HepG2 (cell line): ENCODE data around the gene ZBTB18.

Source experiments
- MTF2 ChIP-seq: sonication (generic); formaldehyde crosslinking; IDR thresholded peaks from 2 replicates; pipeline ENCODE4 v1.5.0; 2020; ENCODE audit warnings: missing genetic modification reagents, borderline replicate concordance
- MXD1 ChIP-seq: sonication (generic); formaldehyde crosslinking; IDR thresholded peaks from 2 replicates; pipeline ENCODE4 v1.4.0; 2020; ENCODE audit warnings: mild to moderate bottlenecking, missing genetic modification reagents
- MYC ChIP-seq: sonication (generic); formaldehyde crosslinking; IDR thresholded peaks from 2 replicates; pipeline ENCODE4 v1.9.0; 2021; ENCODE audit warnings: missing genetic modification reagents, borderline replicate concordance
- NCOR1 ChIP-seq: fragments of 200-600 bp; sonication (generic); IDR thresholded peaks from 2 replicates; pipeline ENCODE4 v1.7.0; 2017; ENCODE audit warnings: antibody characterized with exemption, low read length, borderline replicate concordance
- POLR2AphosphoS5 ChIP-seq: IDR thresholded peaks from 2 replicates; pipeline ENCODE4 v1.6.1; 2012; ENCODE audit warnings: low read depth, low read length
- SKI ChIP-seq: fragments of 450-650 bp; IDR thresholded peaks from one replicate; pipeline ENCODE4 v1.6.1; 2018; ENCODE audit warnings: mild to moderate bottlenecking; ENCODE audit not compliant: partially characterized antibody
- ZUFSP ChIP-seq: sonication (generic); formaldehyde crosslinking; IDR thresholded peaks from 2 replicates; pipeline ENCODE4 v1.9.0; 2021; ENCODE audit warnings: missing genetic modification reagents, mild to moderate bottlenecking, borderline replicate concordance

DNA sequence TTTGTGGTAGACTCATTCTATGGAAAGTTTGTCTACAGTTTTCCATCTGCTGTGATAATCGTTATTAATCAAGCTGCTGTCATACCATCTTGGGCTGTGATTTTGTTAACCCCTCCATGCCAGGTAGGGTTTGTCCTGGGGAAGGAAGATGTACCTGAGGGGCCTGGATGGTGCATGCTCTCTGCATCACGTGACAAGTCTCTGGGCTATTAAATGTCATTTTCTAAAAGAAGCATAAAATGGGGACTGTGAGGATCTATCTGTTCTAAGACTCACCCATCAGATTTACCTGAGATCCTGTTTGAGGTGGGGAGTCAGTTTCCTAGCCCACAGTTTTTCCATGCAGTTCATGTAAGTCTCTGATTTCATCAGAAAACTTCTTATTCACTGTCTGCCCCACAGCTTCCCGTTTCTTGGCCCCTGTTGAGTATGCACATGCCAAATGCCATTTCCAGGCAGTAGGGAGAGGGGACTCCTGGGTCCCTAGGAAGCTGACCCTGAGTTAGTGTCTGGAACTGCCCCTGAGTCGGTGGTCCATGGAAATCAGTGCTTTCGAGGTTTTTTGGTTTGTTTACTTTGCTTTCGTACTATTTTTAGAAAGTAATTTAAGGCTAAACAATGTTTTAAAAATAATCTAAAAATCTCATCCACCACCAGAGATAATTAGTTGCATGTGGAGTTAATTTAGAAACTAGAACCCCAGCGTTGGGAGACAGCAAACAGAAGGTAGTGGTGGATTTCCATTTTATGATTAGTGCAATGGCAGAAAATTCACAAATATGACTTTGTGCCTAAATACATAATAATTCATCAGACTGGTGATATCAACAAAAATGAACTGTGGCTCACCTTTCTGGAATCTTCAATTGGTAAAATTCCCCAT, 46.7 kb downstream of the ZBTB18 start:
- no peak for TF ChIP-seq MYC (CRISPR knock-in tag)
- TF ChIP-seq POLR2AphosphoS5: no peak
- TF ChIP-seq MTF2 (CRISPR knock-in tag): no peak
- no peak for TF ChIP-seq SKI
- TF ChIP-seq MXD1 (CRISPR knock-in tag): no peak
- no peak for TF ChIP-seq NCOR1
- TF ChIP-seq ZUFSP: no peak
